ENCODE measurements around the gene HSPA9. TPM values are rescaled to one million over a fixed set of nuclear protein-coding genes. Genes with fewer than 3 reads are reported as not detected.

HSPA9 gene
- total RNA-seq, 1 experiment from 2014 or later, result 424 TPM

DNA sequence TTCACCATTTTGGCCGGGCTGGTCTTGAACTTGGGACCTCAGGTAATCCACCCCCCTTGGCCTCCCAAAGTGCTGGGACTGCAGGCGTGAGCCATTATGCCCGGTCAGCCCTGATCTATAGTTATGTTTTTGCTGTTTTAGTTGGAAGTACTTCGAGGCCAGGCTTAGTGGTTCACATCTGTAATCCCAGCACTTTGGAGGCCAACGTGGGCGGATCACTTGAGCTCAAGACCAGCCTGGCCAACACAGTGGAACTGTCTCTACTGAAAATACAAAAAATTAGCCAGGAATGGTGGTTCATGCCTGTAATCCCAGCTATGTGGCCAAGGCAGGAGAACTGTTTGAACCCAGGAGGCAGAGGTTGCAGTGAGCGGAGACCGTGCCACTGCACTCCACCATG, 2.0 kb downstream of the HSPA9 start:
- in situ Hi-C loops (cut with HindIII; ENCODE audit: low pct_unique_long_range_greater_than_20kb, low sequenced_read_pairs) (no loop called here), intact Hi-C loops (cut with micrococcal nuclease; ENCODE audit: unreplicated experiment) (no loop called here)
- H3K27ac ChIP-seq (ENCODE audit: low read length), result peak overlapping the region; percentile 94
- H3K27me3 ChIP-seq (ENCODE audit: control insufficient read depth, insufficient read depth, low read length), result no peaks in the 10 kb centered on the region
- no peak for DNase-seq (ENCODE audit: low read depth, low spot score)
- H3K4me3 ChIP-seq (ENCODE audit: low read depth in 2 of 2, low read length in 2 of 2), result peak overlapping the region; percentile 64 to 93
- H3K4me1 ChIP-seq (ENCODE audit: control insufficient read depth, insufficient read depth, low read length), result peaks cover 15% of the 10 kb centered on the region
- TF ChIP-seq TCF7L2 (IDR thresholded peaks at IDR 0.05; ENCODE audit: low read depth, low read length) (no peak), REST (IDR thresholded peaks at IDR 0.05; ENCODE audit: insufficient read depth in 1 of 2, low read depth in 2 of 2, low read length in 1 of 2) (no peak), CTCF (IDR thresholded peaks at IDR 0.05) (no peak), POLR2AphosphoS5 (IDR thresholded peaks at IDR 0.05; ENCODE audit: low read depth, low read length) (no peak), SIN3A (IDR thresholded peaks at IDR 0.05; ENCODE audit: borderline replicate concordance, insufficient read depth, low read depth, low read length) (no peak)
- no peak for ATAC-seq
- ChIA-PET CTCF (no interaction called here), POLR2A (no interaction called here)
- BruUV-seq (replicated peaks), result no TSS peak
- H3K9me3 ChIP-seq (ENCODE audit: control insufficient read depth, insufficient read depth, low read depth, low read length), result no peaks in the 10 kb centered on the region
- H3K36me3 ChIP-seq (ENCODE audit: control insufficient read depth, insufficient read depth, low read length), result peaks cover 36% of the 10 kb centered on the region

DNA sequence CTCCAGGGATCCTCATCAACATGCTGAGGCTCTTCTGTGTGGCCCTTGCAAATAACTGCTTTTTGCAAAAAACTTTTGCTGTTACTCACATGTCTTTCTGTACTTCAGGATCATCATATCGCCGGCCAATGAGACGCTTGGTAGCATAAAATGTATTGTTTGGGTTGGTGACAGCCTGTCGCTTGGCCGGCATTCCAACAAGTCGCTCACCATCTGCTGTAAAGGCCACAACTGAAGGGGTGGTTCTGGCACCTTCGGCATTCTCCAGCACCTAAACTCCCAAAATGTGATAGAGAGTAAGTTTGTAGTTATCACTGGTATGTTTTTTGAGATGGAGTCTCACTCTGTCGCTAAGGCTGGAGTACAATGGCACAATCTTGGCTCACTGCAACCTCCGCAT, 4.3 kb downstream of the HSPA9 start:
- POLR2A ChIA-PET, result no interaction called here
- in situ Hi-C loops (cut with HindIII; ENCODE audit: low pct_unique_long_range_greater_than_20kb, low sequenced_read_pairs), result no loop called here
- BruUV-seq (replicated peaks), result no TSS peak

More for the DNA sequence above, 4.3 kb downstream of the HSPA9 start:
- intact Hi-C loops (cut with micrococcal nuclease; ENCODE audit: unreplicated experiment), result no loop called here
- Histone ChIP-seq H3K4me3 (ENCODE audit: low read depth in 2 of 2, low read length in 2 of 2) (no peak overlapping the region), H3K36me3 (ENCODE audit: control insufficient read depth, insufficient read depth, low read length) (peaks cover 54% of the 10 kb centered on the region), H3K4me1 (ENCODE audit: control insufficient read depth, insufficient read depth, low read length) (peaks cover 11% of the 10 kb centered on the region), H3K9me3 (ENCODE audit: control insufficient read depth, insufficient read depth, low read depth, low read length) (no peaks in the 10 kb centered on the region), H3K27ac (ENCODE audit: low read length) (no peak overlapping the region), H3K27me3 (ENCODE audit: control insufficient read depth, insufficient read depth, low read length) (no peaks in the 10 kb centered on the region)
- TF ChIP-seq REST (IDR thresholded peaks at IDR 0.05; ENCODE audit: insufficient read depth in 1 of 2, low read depth in 2 of 2, low read length in 1 of 2) (no peak), CTCF (IDR thresholded peaks at IDR 0.05) (no peak), TCF7L2 (IDR thresholded peaks at IDR 0.05; ENCODE audit: low read depth, low read length) (no peak), POLR2AphosphoS5 (IDR thresholded peaks at IDR 0.05; ENCODE audit: low read depth, low read length) (no peak), SIN3A (IDR thresholded peaks at IDR 0.05; ENCODE audit: borderline replicate concordance, insufficient read depth, low read depth, low read length) (no peak)
- no peak for DNase-seq (ENCODE audit: low read depth, low spot score)
- no peak for ATAC-seq
- CTCF ChIA-PET, result interaction anchor here (0.7 kb wide), 1 partner anchor 376 kb away, joined by 3 read pairs; no protein-coding TSS in a partner anchor
